H9 (cell line): ENCODE results near the gene ERBIN. TPM values are rescaled to one million over a fixed set of nuclear protein-coding genes. Genes with fewer than 3 reads are reported as not detected.

ENCODE experiments used
- DNase-seq: peaks from one replicate; pipeline ENCODE4 v3.0.0-alpha.2; 2017
- H2AFZ ChIP-seq: one replicate; pipeline ENCODE4 v1.6.1; 2013; ENCODE audit warnings: mild to moderate bottlenecking, low read length, control low read depth, moderate library complexity
- H2AK5ac ChIP-seq: 2 replicates; pipeline ENCODE4 v1.6.1; 2013; ENCODE audit warnings: low read length, control low read depth, mixed read lengths; ENCODE audit not compliant: insufficient read length
- H2BK120ac ChIP-seq: one replicate; pipeline ENCODE4 v1.6.1; 2013; ENCODE audit warnings: low read depth, mild to moderate bottlenecking, low read length, control low read depth, inconsistent platforms; ENCODE audit not compliant: poor library complexity, severe bottlenecking
- H2BK12ac ChIP-seq: 2 replicates; pipeline ENCODE4 v1.6.1; 2013; ENCODE audit warnings: low read length, control low read depth, mixed read lengths, low read depth; ENCODE audit not compliant: insufficient read length
- H2BK15ac ChIP-seq: 2 replicates; pipeline ENCODE4 v1.6.1; 2013; ENCODE audit warnings: low read depth, low read length, control low read depth
- H2BK20ac ChIP-seq: one replicate; pipeline ENCODE4 v1.6.1; 2013; ENCODE audit warnings: low read depth, mild to moderate bottlenecking, low read length, control low read depth, inconsistent platforms; ENCODE audit not compliant: poor library complexity, severe bottlenecking
- H2BK5ac ChIP-seq: 2 replicates; pipeline ENCODE4 v1.6.1; 2013; ENCODE audit warnings: low read length, control low read depth, mixed read lengths; ENCODE audit not compliant: insufficient read length
- H3K14ac ChIP-seq: 2 replicates; pipeline ENCODE4 v1.6.1; 2013; ENCODE audit warnings: low read length, control low read depth; ENCODE audit not compliant: insufficient read depth
- H3K18ac ChIP-seq: 2 replicates; pipeline ENCODE4 v1.6.1; 2013; ENCODE audit warnings: low read depth, mild to moderate bottlenecking, mixed read lengths, low read length, control low read depth; ENCODE audit not compliant: insufficient read length
- H3K23ac ChIP-seq: 2 replicates; pipeline ENCODE4 v1.6.1; 2013; ENCODE audit warnings: low read length, control low read depth, mixed read lengths, low read depth; ENCODE audit not compliant: insufficient read length
- H3K23me2 ChIP-seq: 2 replicates; pipeline ENCODE4 v1.6.1; 2013; ENCODE audit warnings: low read depth, mild to moderate bottlenecking, mixed read lengths, low read length, control low read depth; ENCODE audit not compliant: insufficient read length, poor library complexity, severe bottlenecking
- H3K27ac ChIP-seq: 2 replicates; pipeline ENCODE4 v1.5.1; 2013; ENCODE audit warnings: low read length, control low read depth, mixed read lengths, low read depth; ENCODE audit not compliant: insufficient read length
- H3K27me3 ChIP-seq: 2 replicates; pipeline ENCODE4 v1.6.1; 2013; ENCODE audit warnings: low read length, control low read depth, inconsistent platforms; ENCODE audit not compliant: insufficient read depth
- H3K4ac ChIP-seq: 2 replicates; pipeline ENCODE4 v1.6.1; 2013; ENCODE audit warnings: low read depth, mild to moderate bottlenecking, control low read depth, inconsistent platforms, low read length, moderate library complexity
- H3K4me1 ChIP-seq: 2 replicates; pipeline ENCODE4 v1.6.1; 2013; ENCODE audit warnings: low read length, control low read depth, inconsistent platforms; ENCODE audit not compliant: insufficient read depth
- H3K4me2 ChIP-seq: 2 replicates; pipeline ENCODE4 v1.6.1; 2013; ENCODE audit warnings: low read length, control low read depth, mixed read lengths; ENCODE audit not compliant: insufficient read length, insufficient read depth
- H3K56ac ChIP-seq: 2 replicates; pipeline ENCODE4 v1.6.1; 2013; ENCODE audit warnings: low read depth, mild to moderate bottlenecking, mixed read lengths, low read length, control low read depth; ENCODE audit not compliant: insufficient read length
- H3K79me1 ChIP-seq: 2 replicates; pipeline ENCODE4 v1.6.1; 2013; ENCODE audit warnings: low read depth, mild to moderate bottlenecking, moderate library complexity, low read length, control low read depth, inconsistent platforms; ENCODE audit not compliant: insufficient read depth, poor library complexity, severe bottlenecking
- H3K79me2 ChIP-seq: 2 replicates; pipeline ENCODE4 v1.6.1; 2013; ENCODE audit warnings: low read length, control low read depth, inconsistent platforms; ENCODE audit not compliant: insufficient read depth
- H3K9ac ChIP-seq: 2 replicates; pipeline ENCODE4 v1.6.1; 2013; ENCODE audit warnings: low read length, control low read depth, mixed read lengths; ENCODE audit not compliant: insufficient read length; ENCODE audit errors: extremely low read depth
- H3K9me3 ChIP-seq: one replicate; pipeline ENCODE4 v1.6.1; 2013; ENCODE audit warnings: low read depth, low read length, inconsistent platforms; ENCODE audit not compliant: control insufficient read depth
- H3T11ph ChIP-seq: one replicate; pipeline ENCODE4 v1.6.1; 2013; ENCODE audit warnings: mild to moderate bottlenecking, low read length, control low read depth, inconsistent platforms
- H4K20me1 ChIP-seq: one replicate; pipeline ENCODE4 v1.6.1; 2013; ENCODE audit not compliant: control insufficient read depth, insufficient read length, insufficient read depth
- H4K5ac ChIP-seq: 2 replicates; pipeline ENCODE4 v1.6.1; 2013; ENCODE audit warnings: low read depth, mild to moderate bottlenecking, mixed read lengths, low read length, control low read depth; ENCODE audit not compliant: insufficient read length
- H4K8ac ChIP-seq: replicated peaks from 2 replicates; pipeline ENCODE4 v1.6.1; 2013; ENCODE audit warnings: low read length, control low read depth, mixed read lengths, low read depth; ENCODE audit not compliant: insufficient read length
- H4K91ac ChIP-seq: 2 replicates; pipeline ENCODE4 v1.6.1; 2013; ENCODE audit warnings: low read depth, mild to moderate bottlenecking, moderate library complexity, mixed read lengths, low read length, control low read depth; ENCODE audit not compliant: insufficient read length
- H3K27ac Mint-ChIP-seq, 3 experiments: 2 replicates in 2 of 3; 3 replicates in 1 of 3; pipeline ENCODE4 v1.8.0; 2020 to 2021; ENCODE audit warnings: mixed read lengths in 3 of 3, mild to moderate bottlenecking in 1 of 3, moderate library complexity in 1 of 3
- H3K27me3 Mint-ChIP-seq: 2 replicates; pipeline ENCODE4 v1.8.0; 2021; ENCODE audit warnings: low read depth, mild to moderate bottlenecking, moderate library complexity, mixed read lengths
- H3K36me3 Mint-ChIP-seq, 3 experiments: 2 replicates in 2 of 3; 3 replicates in 1 of 3; pipeline ENCODE4 v1.8.0; 2020 to 2021; ENCODE audit warnings: low read depth in 3 of 3, mixed read lengths in 3 of 3; ENCODE audit not compliant: insufficient read depth in 1 of 3
- H3K4me1 Mint-ChIP-seq, 2 experiments: 2 replicates each; pipeline ENCODE4 v1.8.0; 2020; ENCODE audit warnings: mixed read lengths in 2 of 2
- H3K4me3 Mint-ChIP-seq, 2 experiments: 2 replicates in 1 of 2; 3 replicates in 1 of 2; pipeline ENCODE4 v1.8.0; 2020 to 2021; ENCODE audit warnings: mild to moderate bottlenecking in 2 of 2, mixed read lengths in 2 of 2, moderate library complexity in 1 of 2
- H3K9me3 Mint-ChIP-seq, 2 experiments: 2 replicates in 1 of 2; 3 replicates in 1 of 2; pipeline ENCODE4 v1.8.0; 2020; ENCODE audit warnings: mild to moderate bottlenecking in 2 of 2, mixed read lengths in 2 of 2, moderate library complexity in 1 of 2
- CTCF ChIP-seq: fragments of 200-600 bp; sonication (generic); conservative IDR thresholded peaks from 3 replicates; pipeline ENCODE4 v1.8.0; 2021; ENCODE audit warnings: antibody characterized with exemption, mild to moderate bottlenecking
- WGBS: extraction: QIAGEN DNeasy Blood & Tissue Kit; methylation state at CpG from one replicate; pipeline ENCODE4 v1.1.7; 2013; ENCODE audit warnings: missing lambda C conversion rate, low lambda C conversion rate, mixed read lengths; ENCODE audit not compliant: insufficient read length; ENCODE audit errors: extremely low coverage; 5-methylcytosine and 5-hydroxymethylcytosine counted together
- total RNA-seq: library from RNA; stranded (reverse); gene quantifications from 2 replicates; pipeline ENCODE4 v1.2.1, GENCODE V29; 2021

ERBIN gene
- total RNA-seq, 1 experiment from 2014 or later, result 42.9 TPM

GRCh38 chr5:65882278-65882677 is 44.1 kb upstream of the ERBIN start:
- no peak overlapping the region for H2AFZ ChIP-seq
- H3K14ac ChIP-seq, result no peak overlapping the region
- H2BK20ac ChIP-seq, result no peak overlapping the region
- no peak overlapping the region for H3K18ac ChIP-seq
- no peaks in the 10 kb centered on the region for H4K20me1 ChIP-seq
- Mint-ChIP-seq H3K4me1 (0 out of 4 replicates have a peak, but pooled peaks cover 0 to 2% of the 10 kb centered on the region in 2 experiments), H3K9me3 (peaks cover 0 to 8% of the 10 kb centered on the region in 2 experiments; a peak in 2 of 5 replicates), H3K27ac (no peak overlapping the region), H3K36me3 (no peaks in the 10 kb centered on the region; a peak in 1 of 7 replicates), H3K4me3 (no peak overlapping the region), H3K27me3 (peaks cover 4% of the 10 kb centered on the region)
- H3K4ac ChIP-seq, result no peak overlapping the region
- no peak overlapping the region for H3K27ac ChIP-seq
- no peaks in the 10 kb centered on the region for H3K23me2 ChIP-seq
- H3K23ac ChIP-seq, result no peak overlapping the region
- H3K27me3 ChIP-seq, result no peaks in the 10 kb centered on the region; the same call in 1 of the 2 replicates
- H4K91ac ChIP-seq, result no peak overlapping the region
- H2BK15ac ChIP-seq, result no peak overlapping the region
- no CpG with 5 or more reads among the region's 2 CpGs for WGBS
- H3K56ac ChIP-seq, result no peak overlapping the region
- H2BK5ac ChIP-seq, result no peak overlapping the region
- no peak overlapping the region for H2BK120ac ChIP-seq
- H3K9me3 ChIP-seq, result no peaks in the 10 kb centered on the region
- no peak overlapping the region for H2AK5ac ChIP-seq
- H2BK12ac ChIP-seq, result no peak overlapping the region
- no peaks in the 10 kb centered on the region for H3K4me1 ChIP-seq
- no peak overlapping the region for H3K4me2 ChIP-seq
- H3K9ac ChIP-seq, result no peak overlapping the region
- no peak overlapping the region for H4K8ac ChIP-seq
- no peaks in the 10 kb centered on the region for H3K79me2 ChIP-seq
- DNase-seq, result no peak
- H4K5ac ChIP-seq, result no peak overlapping the region
- H3K79me1 ChIP-seq, result no peaks in the 10 kb centered on the region
- TF ChIP-seq CTCF, result no peak
- H3T11ph ChIP-seq, result no peak overlapping the region
